ENCODE results near the gene C11orf54.
A peak's percentile ranks its signal among the peaks of the same experiment; 100 is the strongest.

C11orf54 gene

DNA sequence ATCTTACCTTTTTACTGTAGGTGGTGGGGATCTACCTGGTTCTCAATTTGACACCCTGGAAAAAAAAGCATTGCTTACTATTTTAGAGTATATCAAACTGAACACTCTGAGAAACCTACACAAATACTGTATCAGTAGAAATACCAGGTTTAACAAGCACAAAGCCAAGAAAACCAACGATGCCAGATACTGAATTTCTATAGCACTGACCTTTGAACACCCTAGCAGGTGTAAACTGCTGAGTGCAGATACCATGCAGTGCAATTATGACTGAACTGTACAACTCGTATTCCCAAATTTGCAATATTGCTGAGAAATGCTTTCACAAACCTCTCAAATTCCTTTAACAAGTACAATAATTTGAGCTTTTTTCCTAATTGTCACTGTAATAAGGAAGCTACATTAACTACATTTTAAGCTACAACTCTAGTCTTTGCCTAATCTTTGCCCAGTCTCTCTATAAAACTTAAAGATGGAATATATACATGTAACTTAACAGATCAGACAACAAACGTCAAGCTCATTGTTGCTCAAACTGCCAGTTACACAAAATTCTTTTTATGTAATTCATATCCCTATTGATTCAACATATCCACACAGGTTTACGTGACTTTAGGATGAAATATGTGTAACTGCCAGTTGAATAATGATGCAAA, 9.1 kb upstream of the C11orf54 start:
- H3F3A ChIP-seq (ENCODE audit: insufficient read depth, low read length), result peaks cover 30% of the 10 kb centered on the region; the same call in 1 of the 2 replicates
- H2AFZ ChIP-seq (ENCODE audit: low read length), result no peak overlapping the region
- H3K9me2 ChIP-seq (ENCODE audit: low read depth, low read length), result no peaks in the 10 kb centered on the region
- H3K4me2 ChIP-seq (ENCODE audit: low read length), result no peak overlapping the region
- H3K79me2 ChIP-seq (ENCODE audit: insufficient read depth, low read length), result peaks cover 17% of the 10 kb centered on the region
- no peaks in the 10 kb centered on the region for H3K9me3 ChIP-seq (ENCODE audit: low read length)
- H3K27ac ChIP-seq (ENCODE audit: low read depth, low read length, poor library complexity, severe bottlenecking), result no peak overlapping the region
- H4K20me1 ChIP-seq (ENCODE audit: insufficient read depth, low read length), result no peaks in the 10 kb centered on the region
- no peaks in the 10 kb centered on the region for H3K27me3 ChIP-seq (ENCODE audit: insufficient read depth, low read length)
- no peak overlapping the region for H3K9ac ChIP-seq (ENCODE audit: low read length)
- peaks cover 100% of the 10 kb centered on the region for H3K36me3 ChIP-seq (ENCODE audit: insufficient read depth, low read length)
- TF ChIP-seq EZH2 (IDR thresholded peaks at IDR 0.05; ENCODE audit: borderline replicate concordance, low read length), result no peak
- TF ChIP-seq, protein P1, sequence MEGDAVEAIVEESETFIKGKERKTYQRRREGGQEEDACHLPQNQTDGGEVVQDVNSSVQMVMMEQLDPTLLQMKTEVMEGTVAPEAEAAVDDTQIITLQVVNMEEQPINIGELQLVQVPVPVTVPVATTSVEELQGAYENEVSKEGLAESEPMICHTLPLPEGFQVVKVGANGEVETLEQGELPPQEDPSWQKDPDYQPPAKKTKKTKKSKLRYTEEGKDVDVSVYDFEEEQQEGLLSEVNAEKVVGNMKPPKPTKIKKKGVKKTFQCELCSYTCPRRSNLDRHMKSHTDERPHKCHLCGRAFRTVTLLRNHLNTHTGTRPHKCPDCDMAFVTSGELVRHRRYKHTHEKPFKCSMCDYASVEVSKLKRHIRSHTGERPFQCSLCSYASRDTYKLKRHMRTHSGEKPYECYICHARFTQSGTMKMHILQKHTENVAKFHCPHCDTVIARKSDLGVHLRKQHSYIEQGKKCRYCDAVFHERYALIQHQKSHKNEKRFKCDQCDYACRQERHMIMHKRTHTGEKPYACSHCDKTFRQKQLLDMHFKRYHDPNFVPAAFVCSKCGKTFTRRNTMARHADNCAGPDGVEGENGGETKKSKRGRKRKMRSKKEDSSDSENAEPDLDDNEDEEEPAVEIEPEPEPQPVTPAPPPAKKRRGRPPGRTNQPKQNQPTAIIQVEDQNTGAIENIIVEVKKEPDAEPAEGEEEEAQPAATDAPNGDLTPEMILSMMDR (IDR thresholded peaks at IDR 0.05; ENCODE audit: low read length), result no peak
- H3K4me3 ChIP-seq (ENCODE audit: low read depth, low read length, poor library complexity, severe bottlenecking), result no peak overlapping the region
- peaks cover 37% of the 10 kb centered on the region for H3K4me1 ChIP-seq (ENCODE audit: insufficient read depth, low read length, severe bottlenecking)

DNA sequence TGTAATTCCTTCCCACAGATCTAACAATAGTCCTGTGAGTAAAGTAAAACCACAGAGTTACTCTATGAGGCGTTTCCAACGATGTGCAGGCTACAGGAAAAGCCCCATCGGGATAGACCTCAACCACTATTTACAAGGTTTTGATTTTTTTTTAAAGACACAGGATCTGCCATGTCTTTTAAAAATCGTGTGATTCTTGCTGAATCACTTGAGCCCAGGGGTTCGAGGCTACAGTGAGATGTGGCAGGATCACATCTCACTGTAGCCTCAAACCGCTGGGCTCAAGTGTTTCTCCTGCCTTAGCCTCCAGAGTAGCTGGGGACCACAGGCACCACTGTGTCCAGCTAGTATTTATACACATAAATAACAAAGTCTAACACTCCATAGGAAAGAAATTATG, 8.0 kb upstream of the C11orf54 start:
- Histone ChIP-seq H3K9me2 (ENCODE audit: low read depth, low read length) (no peaks in the 10 kb centered on the region), H3K27me3 (ENCODE audit: insufficient read depth, low read length) (no peaks in the 10 kb centered on the region), H3K9ac (ENCODE audit: low read length) (no peak overlapping the region), H3K79me2 (ENCODE audit: insufficient read depth, low read length) (peaks cover 28% of the 10 kb centered on the region), H2AFZ (ENCODE audit: low read length) (no peak overlapping the region), H3F3A (ENCODE audit: insufficient read depth, low read length) (peaks cover 27% of the 10 kb centered on the region; the same call in 1 of the 2 replicates), H3K4me2 (ENCODE audit: low read length) (no peak overlapping the region), H3K4me1 (ENCODE audit: insufficient read depth, low read length, severe bottlenecking) (peaks cover 48% of the 10 kb centered on the region), H3K36me3 (ENCODE audit: insufficient read depth, low read length) (peaks cover 100% of the 10 kb centered on the region), H3K9me3 (ENCODE audit: low read length) (no peaks in the 10 kb centered on the region), H3K4me3 (ENCODE audit: low read depth, low read length, poor library complexity, severe bottlenecking) (no peak overlapping the region), H3K27ac (ENCODE audit: low read depth, low read length, poor library complexity, severe bottlenecking) (no peak overlapping the region), H4K20me1 (ENCODE audit: insufficient read depth, low read length) (peaks cover 3% of the 10 kb centered on the region; the same call in 1 of the 2 replicates)
- TF ChIP-seq EZH2 (IDR thresholded peaks at IDR 0.05; ENCODE audit: borderline replicate concordance, low read length), result no peak
- TF ChIP-seq, protein P1 (IDR thresholded peaks at IDR 0.05; ENCODE audit: low read length), result no peak

DNA sequence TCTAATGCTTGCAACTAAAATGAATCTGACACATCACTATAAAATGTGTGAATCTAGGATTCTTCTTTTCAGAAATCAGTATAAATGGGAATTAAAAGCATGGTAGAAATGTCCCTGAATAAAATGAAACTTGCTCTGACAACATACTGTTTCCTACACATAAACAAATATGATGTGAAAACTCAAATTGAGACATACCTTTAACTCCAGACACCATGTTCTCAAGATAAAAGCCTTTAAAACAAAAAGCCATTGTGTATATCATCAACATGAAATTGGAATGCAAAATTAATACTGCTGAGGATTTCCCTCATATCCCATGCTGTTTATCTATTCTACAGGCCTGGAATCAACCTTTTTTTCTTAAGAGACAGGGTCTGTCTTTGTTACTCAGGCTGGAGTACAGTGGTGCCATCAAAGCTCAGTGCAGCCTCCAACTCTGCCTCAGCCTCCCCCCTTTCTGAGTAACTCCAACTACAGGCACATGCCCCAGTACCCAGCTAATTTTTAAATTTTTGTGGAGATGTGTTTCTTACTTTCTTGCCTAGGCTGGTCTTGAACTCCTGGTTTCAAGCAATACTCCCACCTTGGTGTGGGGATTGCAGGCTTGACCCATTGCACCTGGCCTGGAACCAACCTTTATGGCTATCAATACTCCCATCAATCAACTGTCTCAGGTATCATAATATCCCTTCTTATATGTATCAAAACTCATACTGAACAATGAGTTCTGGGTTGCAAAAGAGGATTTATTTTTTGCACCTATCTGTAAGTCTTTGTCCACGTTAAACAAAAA, 6.8 kb upstream of the C11orf54 start:
- no peaks in the 10 kb centered on the region for H3K27me3 ChIP-seq (ENCODE audit: insufficient read depth, low read length)
- peaks cover 24% of the 10 kb centered on the region; the same call in 1 of the 2 replicates for H3F3A ChIP-seq (ENCODE audit: insufficient read depth, low read length)
- peaks cover 60% of the 10 kb centered on the region for H3K4me1 ChIP-seq (ENCODE audit: insufficient read depth, low read length, severe bottlenecking)
- H3K9me3 ChIP-seq (ENCODE audit: low read length), result no peaks in the 10 kb centered on the region
- peaks cover 100% of the 10 kb centered on the region for H3K36me3 ChIP-seq (ENCODE audit: insufficient read depth, low read length)
- H3K4me3 ChIP-seq (ENCODE audit: low read depth, low read length, poor library complexity, severe bottlenecking), result no peak overlapping the region
- H3K9me2 ChIP-seq (ENCODE audit: low read depth, low read length), result no peaks in the 10 kb centered on the region
- no peak for TF ChIP-seq EZH2 (IDR thresholded peaks at IDR 0.05; ENCODE audit: borderline replicate concordance, low read length)
- H3K4me2 ChIP-seq (ENCODE audit: low read length), result 0 out of 2 replicates have a peak overlapping the region, but pooled peaks have one; percentile 22
- H3K79me2 ChIP-seq (ENCODE audit: insufficient read depth, low read length), result peaks cover 40% of the 10 kb centered on the region
- H3K9ac ChIP-seq (ENCODE audit: low read length), result no peak overlapping the region
- no peak overlapping the region for H2AFZ ChIP-seq (ENCODE audit: low read length)
- peaks cover 3% of the 10 kb centered on the region; the same call in 1 of the 2 replicates for H4K20me1 ChIP-seq (ENCODE audit: insufficient read depth, low read length)
- H3K27ac ChIP-seq (ENCODE audit: low read depth, low read length, poor library complexity, severe bottlenecking), result no peak overlapping the region
